ENCODE data around the gene AP1S2. TPM values are rescaled to one million over a fixed set of nuclear protein-coding genes. Genes with fewer than 3 reads are reported as not detected.

AP1S2 gene
- total and polyA plus RNA-seq, 2 of the 8 experiments (the other 6 are each of a cell fraction or from before 2014, with no cell fraction given): 88.2 to 237 TPM

- Histone ChIP-seq H3K79me1 (ENCODE audit: low read depth, low read length) (no peaks in the 10 kb centered on the region; the same call in 1 of the 2 replicates), H3K4ac (replicated peaks; ENCODE audit: insufficient read length, low read depth, low read length) (no peak overlapping the region), H3K4me3 (ENCODE audit: extremely low read depth in 1 of 4, insufficient read depth in 2 of 4, low read depth in 3 of 4, low read length in 4 of 4) (no peak overlapping the region), H3K9me3 (ENCODE audit: insufficient read depth in 2 of 2, low read depth in 1 of 2, low read length in 1 of 2) (no peaks in the 10 kb centered on the region), H2AFZ (ENCODE audit: low read length) (no peak overlapping the region), H3K14ac (ENCODE audit: insufficient read length) (no peak overlapping the region), H3K79me2 (ENCODE audit: control insufficient read depth in 1 of 2, insufficient read depth in 2 of 2, low read length in 2 of 2) (no peaks in the 10 kb centered on the region), H2BK12ac (ENCODE audit: low read depth, low read length) (no peak overlapping the region), H3K56ac (replicated peaks; ENCODE audit: insufficient read length, low read depth, low read length) (no peak overlapping the region), H4K91ac (replicated peaks; ENCODE audit: insufficient read length, low read length) (no peak overlapping the region), H3K36me3 (ENCODE audit: control insufficient read depth in 2 of 4, insufficient read depth in 4 of 4, low read length in 3 of 4) (peaks cover 0 to 12% (median 1%) of the 10 kb centered on the region in 4 experiments; a peak in 2 of 8 replicates), H2BK20ac (ENCODE audit: low read length) (no peak overlapping the region), H2AK5ac (ENCODE audit: low read depth, low read length) (no peak overlapping the region), H3K27ac (ENCODE audit: low read depth, low read length) (no peak overlapping the region), H3K23me2 (ENCODE audit: low read depth, low read length) (no peaks in the 10 kb centered on the region), H3K4me1 (replicated peaks in 1 of 4; ENCODE audit: control insufficient read depth in 3 of 4, insufficient read depth in 4 of 4, low read length in 3 of 4) (no peaks in the 10 kb centered on the region), H3K18ac (ENCODE audit: extremely low read depth, low read length) (no peak overlapping the region), H3K27me3 (replicated peaks in 1 of 4; ENCODE audit: control insufficient read depth in 3 of 4, extremely low read depth in 1 of 4, insufficient read depth in 3 of 4, low read length in 3 of 4) (no peaks in the 10 kb centered on the region), H2BK5ac (ENCODE audit: low read depth, low read length) (no peak overlapping the region), H2BK120ac (replicated peaks; ENCODE audit: low read depth, low read length) (no peak overlapping the region), H4K5ac (ENCODE audit: insufficient read length, low read depth, low read length) (no peak overlapping the region), H4K20me1 (replicated peaks in 1 of 2; ENCODE audit: control insufficient read depth in 1 of 2, insufficient read depth in 2 of 2, low read length in 2 of 2) (no peaks in the 10 kb centered on the region), H2BK15ac (ENCODE audit: low read length) (no peak overlapping the region), H3K9ac (replicated peaks in 1 of 4; ENCODE audit: extremely low read depth in 1 of 4, low read depth in 3 of 4, low read length in 3 of 4) (no peak overlapping the region), H4K8ac (ENCODE audit: extremely low read depth, insufficient read depth, low read length) (no peak overlapping the region), H3K4me2 (ENCODE audit: insufficient read depth in 1 of 2, low read depth in 2 of 2, low read length in 2 of 2) (no peak overlapping the region), H3K23ac (ENCODE audit: insufficient read length) (no peak overlapping the region)
- DNase-seq (ENCODE audit: low read depth in 1 of 2, low spot score in 2 of 2) (no peak), FAIRE-seq (no peak)
- 86% methylated on average over 4 of the region's 4 CpGs; no CpG with 5 or more reads in 1 of the 2 experiments for WGBS, 2 experiments (ENCODE audit: extremely low coverage in 1 of 2, insufficient coverage in 1 of 2, insufficient read length in 1 of 2, insufficient replicate concordance in 2 of 2, low coverage in 1 of 2, low lambda C conversion rate in 2 of 2, missing lambda C conversion rate in 1 of 2)
- TF ChIP-seq EZH2 (IDR thresholded peaks at IDR 0.05; ENCODE audit: low read depth, low read length, severe bottlenecking) (no peak), CHD2 (IDR thresholded peaks at IDR 0.05; ENCODE audit: low read length) (no peak), GABPA (IDR thresholded peaks at IDR 0.05; ENCODE audit: borderline replicate concordance, insufficient read depth, low read length) (no peak), TAF1 (IDR thresholded peaks at IDR 0.05; ENCODE audit: low read depth, low read length) (no peak), RXRA (IDR thresholded peaks at IDR 0.05; ENCODE audit: insufficient read depth, low read depth, low read length) (no peak), KDM1A (IDR thresholded peaks at IDR 0.05; ENCODE audit: borderline replicate concordance, low read length) (no peak), SIRT6 (IDR thresholded peaks at IDR 0.05; ENCODE audit: low read length) (no peak), JUN (IDR thresholded peaks at IDR 0.05; ENCODE audit: low read depth, low read length) (no peak), PHF8 (conservative IDR thresholded peaks at IDR 0.05; ENCODE audit: low read depth, low read length) (no peak)
- CTCF ChIA-PET (ENCODE audit: partially characterized antibody): no interaction called here
- POLR2A ChIA-PET (ENCODE audit: partially characterized antibody): no interaction called here
These were observed 56.9 kb downstream of the AP1S2 start for GRCh38 chrX:15797707-15798106.
